Measurements from ENCODE around the gene HSF5. TPM values are rescaled to one million over a fixed set of nuclear protein-coding genes. Genes with fewer than 3 reads are reported as not detected.
A peak's percentile ranks its signal among the peaks of the same experiment; 100 is the strongest.

The HSF5 gene
- total and polyA plus RNA-seq, 2 donors (not counting 3 experiments of a cell fraction or from before 2014, with no cell fraction given): 0.03 TPM; not detected in 1

GRCh38 chr17:58525239-58525638 lies 37.0 kb upstream of the HSF5 start:
- peak overlapping the region; percentile 47 for H2AFZ ChIP-seq (ENCODE audit: low read depth, low read length)
- ChIA-PET CTCF (no interaction called here), POLR2A (no interaction called here)
- peak overlapping the region; percentile 44 for H3K27ac ChIP-seq (ENCODE audit: insufficient read depth, low read depth, low read length)
- FAIRE-seq (peak; percentile 87), DNase-seq (ENCODE audit: low read depth, low spot score) (peak; percentile 82)
- H3K4me3 ChIP-seq (replicated peaks in 1 of 3; ENCODE audit: insufficient read depth in 1 of 3, low read depth in 1 of 3, low read length in 3 of 3): no peak overlapping the region
- dilution Hi-C loops (cut with MboI; ENCODE audit: extremely low pct_ligation_motif_present, low sequenced_read_pairs) (no loop called here), intact Hi-C loops (cut with micrococcal nuclease) (loop anchor here (10.0 kb wide), 1 partner anchor 1440 kb away; the partner anchor contains the start of gene AKAP1)
- no peaks in the 10 kb centered on the region for H3K9me3 ChIP-seq (replicated peaks; ENCODE audit: control insufficient read depth, insufficient read depth, low read length)
- no peaks in the 10 kb centered on the region for H3K27me3 ChIP-seq (ENCODE audit: control insufficient read depth in 2 of 2, insufficient read depth in 2 of 2, low read length in 2 of 2)
- H3K4me1 ChIP-seq (ENCODE audit: control insufficient read depth, extremely low read depth, insufficient read depth, low read length): peaks cover 23% of the 10 kb centered on the region
- H3K9me1 ChIP-seq (replicated peaks; ENCODE audit: control insufficient read depth, extremely low read depth, insufficient read depth, low read length): no peaks in the 10 kb centered on the region
- TF ChIP-seq POLR2A (IDR thresholded peaks at IDR 0.05; ENCODE audit: low read depth, low read length) (no peak), CTCF (IDR thresholded peaks at IDR 0.05; ENCODE audit: extremely low read depth in 1 of 2, insufficient read depth in 1 of 2, low read depth in 1 of 2, low read length in 2 of 2) (no peak), MAX (IDR thresholded peaks at IDR 0.05; ENCODE audit: insufficient read depth, insufficient read length) (no peak), FOS (IDR thresholded peaks at IDR 0.05; ENCODE audit: borderline replicate concordance, insufficient read depth, low read length) (no peak), MYC (IDR thresholded peaks at IDR 0.05; ENCODE audit: low read depth, low read length) (no peak), POLR2AphosphoS5 (IDR thresholded peaks at IDR 0.05; ENCODE audit: insufficient read depth, low read depth, low read length) (no peak), EZH2 (IDR thresholded peaks at IDR 0.05; ENCODE audit: borderline replicate concordance, low read depth, low read length, severe bottlenecking) (no peak), GATA2 (IDR thresholded peaks at IDR 0.05; ENCODE audit: insufficient read depth, insufficient read length, low read depth, low read length) (no peak), JUN (IDR thresholded peaks at IDR 0.05; ENCODE audit: borderline replicate concordance, insufficient read depth, insufficient read length, low read depth) (no peak)
- H4K20me1 ChIP-seq (replicated peaks; ENCODE audit: control insufficient read depth, extremely low read depth, insufficient read depth, low read length): no peaks in the 10 kb centered on the region
- no peaks in the 10 kb centered on the region for H3K36me3 ChIP-seq (ENCODE audit: control insufficient read depth in 2 of 2, extremely low read depth in 1 of 2, insufficient read depth in 2 of 2, low read length in 2 of 2)
- H3K79me2 ChIP-seq (ENCODE audit: control insufficient read depth, insufficient read depth, low read length): no peaks in the 10 kb centered on the region
- no peak overlapping the region for H3K9ac ChIP-seq (replicated peaks; ENCODE audit: extremely low read depth, insufficient read depth, low read length)
- BruUV-seq (replicated peaks): no TSS peak
- peak overlapping the region; percentile 8 for H3K4me2 ChIP-seq (ENCODE audit: insufficient read depth, low read length)
